Heart right ventricle (tissue), 16 donors: Measurements from ENCODE around the gene TMEM255B. TPM values are rescaled to one million over a fixed set of nuclear protein-coding genes. Genes with fewer than 3 reads are reported as not detected.

Source experiments
- ATAC-seq, 8 donors: fragments of 200-7000 bp; cut with Tn5 transposase; one replicate each; pipeline ENCODE4 v1.9.1; 2020; ENCODE audit warnings: mild to moderate bottlenecking in 8 of 8, moderate library complexity in 8 of 8, moderate number of reproducible peaks in 1 of 8
- DNase-seq, 2 donors: peaks; one replicate each; pipeline ENCODE4 v3.0.0-alpha.2; 2020
- H3K27ac ChIP-seq, 10 donors: fragments of 200-600 bp; sonication (generic) in 2 of 10; one replicate each; pipeline versions ENCODE4 v1.5.0 to v1.8.0; 2020 to 2022; ENCODE audit warnings: mild to moderate bottlenecking in 3 of 10
- H3K27me3 ChIP-seq, 7 donors: fragments of 200-600 bp; one replicate each; pipeline ENCODE4 v1.8.0; 2021 to 2022; ENCODE audit warnings: mild to moderate bottlenecking in 2 of 7
- H3K36me3 ChIP-seq, 9 donors: fragments of 200-600 bp; sonication (generic) in 1 of 9; one replicate each; pipeline versions ENCODE4 v1.5.0 to v1.8.0; 2020 to 2022; ENCODE audit warnings: mild to moderate bottlenecking in 2 of 9
- H3K4me1 ChIP-seq, 9 donors: fragments of 200-600 bp; sonication (generic) in 1 of 9; one replicate each; pipeline versions ENCODE4 v1.5.0 to v1.8.0; 2020 to 2022; ENCODE audit warnings: mild to moderate bottlenecking in 4 of 9
- H3K4me3 ChIP-seq, 10 donors: fragments of 200-600 bp; sonication (generic) in 2 of 10; one replicate each; pipeline versions ENCODE4 v1.5.0 to v1.8.0; 2020 to 2022; ENCODE audit warnings: mild to moderate bottlenecking in 7 of 10, moderate library complexity in 2 of 10
- H3K9me3 ChIP-seq, 11 donors: fragments of 200-600 bp in 10 of 11; sonication (generic) in 2 of 11; one replicate each; pipeline versions ENCODE4 v1.5.0 to v1.8.0; 2013 to 2022; ENCODE audit warnings: mild to moderate bottlenecking in 2 of 11, control low read depth in 1 of 11, moderate library complexity in 1 of 11
- CTCF ChIP-seq, 9 donors: fragments of 200-600 bp; sonication (generic) in 2 of 9; IDR thresholded peaks; one replicate each; pipeline versions ENCODE4 v1.5.0 to v1.8.0; 2021 to 2022; ENCODE audit warnings: antibody characterized with exemption in 9 of 9, mild to moderate bottlenecking in 5 of 9, moderate library complexity in 1 of 9
- WGBS, 2 donors: extraction: QIAGEN DNeasy Blood & Tissue Kit; methylation state at CpG; one replicate each; pipeline ENCODE4 v1.1.7; 2013; ENCODE audit warnings: inconsistent platforms in 1 of 2; 5-methylcytosine and 5-hydroxymethylcytosine counted together
- intact Hi-C, 10 donors: fragments of 100-400 bp; cut with DNase I; formaldehyde crosslinking; loops; one replicate each; pipeline versions ENCODE4 v1.11.1 to v1.14.2; 2022
- polyA plus RNA-seq, 2 donors: library from polyadenylated mRNA; stranded (reverse); fragments of 200-250 nt; gene quantifications; one replicate each; pipeline ENCODE4 v1.2.3, GENCODE V29; 2013
- total RNA-seq, 10 donors: library from RNA; stranded (reverse); fragmentation: NEBNext Ultra II Directional in 3 of 10; extraction: Animal tissue kit (Norgen Biotek cat#: 25700) in 3 of 10; gene quantifications; one replicate each; pipeline versions ENCODE4 v1.2.1 to v1.2.4, GENCODE V29; 2021 to 2023
- donor health status: Arrhythmogenic right ventricular cardiomyopathy.
- donor health status: ischemic (EF 13 %, LVEDD 7.1; RV severe dilation, severe dysfunction).
- donor health status: healthy with polysubstance abuse.
- donor health status: DM: no; HTN: yes; CAD: no.
- donor health status: DM: no; HTN: no; CAD: no.
- donor health status: ischemic (EF 25% LVEDD 6.9; RV normal size, moderate dysfunction).
- donor health status: ischemic (EF 25% LVEDD 5.7; RV mildly dilated, moderate dysfunction).
- donor health status: healthy.
- donor health status: DM: yes; HTN: yes; CAD: no.
- donor health status: Ischemic cardiomyopathy.
- donor health status: ischemic (EF 35%, LVEDD 5.7; RV mildly dilated, moderate dysfunction).
- donor health status: nonischemic (EF 11% LVEDD 7.7; RV severe dilation, severe dysfunction).
- donor health status: DM: yes; HTN: yes; CAD: no.
- donor health status: PGD.
- donor health status: ischemic (EF 29% LVEDD 5.4; RV normal size, mild dysfunction).
- donor health status: nonischemic (EF 23%, LVEDD 6.1; RV moderate dilation, normal function).

Gene TMEM255B
- total and polyA plus RNA-seq, 12 donors = 2.4 to 12.9 (median 6.3) TPM

GRCh38 chr13:113748862-113749451, 10.1 kb upstream of the TMEM255B start:
- no peak for DNase-seq
- intact Hi-C loops = no loop called here
- peaks cover 0 to 5% (median 0%) of the 10 kb centered on the region in 7 donors for H3K27me3 ChIP-seq
- H3K4me3 ChIP-seq = no peak overlapping the region
- no peak for TF ChIP-seq CTCF (IDR thresholded peaks at IDR 0.05)
- no peaks in the 10 kb centered on the region for H3K36me3 ChIP-seq
- no peaks in the 10 kb centered on the region for H3K9me3 ChIP-seq
- no peak overlapping the region for H3K27ac ChIP-seq
- ATAC-seq = peak in 2 of 8 donors; percentile 13 to 28
- peaks cover 0 to 7% (median 0%) of the 10 kb centered on the region in 9 donors for H3K4me1 ChIP-seq
- WGBS, 2 donors = 93 to 94% methylated on average over 22 of the region's 22 CpGs

GRCh38 chr13:113749507-113749906, 9.5 kb upstream of the TMEM255B start:
- Histone ChIP-seq H3K27ac (no peak overlapping the region), H3K27me3 (peaks cover 0 to 5% (median 0%) of the 10 kb centered on the region in 7 donors), H3K4me3 (no peak overlapping the region), H3K36me3 (no peaks in the 10 kb centered on the region), H3K4me1 (peaks cover 0 to 7% (median 0%) of the 10 kb centered on the region in 9 donors), H3K9me3 (no peaks in the 10 kb centered on the region)
- intact Hi-C loops = no loop called here
- TF ChIP-seq CTCF (IDR thresholded peaks at IDR 0.05) = no peak
- WGBS, 2 donors = 77 to 85% methylated on average over 13 of the region's 13 CpGs
- no peak for DNase-seq
- no peak for ATAC-seq

GRCh38 chr13:113749967-113750366, 9.1 kb upstream of the TMEM255B start:
- Histone ChIP-seq H3K36me3 (no peaks in the 10 kb centered on the region), H3K27me3 (peaks cover 0 to 5% (median 0%) of the 10 kb centered on the region in 7 donors), H3K27ac (no peak overlapping the region), H3K4me3 (no peak overlapping the region), H3K4me1 (peaks cover 0 to 7% (median 0%) of the 10 kb centered on the region in 9 donors), H3K9me3 (no peaks in the 10 kb centered on the region)
- intact Hi-C loops = no loop called here
- TF ChIP-seq CTCF (IDR thresholded peaks at IDR 0.05) = no peak
- DNase-seq (no peak), ATAC-seq (no peak)
- 91% methylated on average over 11 of the region's 11 CpGs for WGBS, 2 donors

DNA sequence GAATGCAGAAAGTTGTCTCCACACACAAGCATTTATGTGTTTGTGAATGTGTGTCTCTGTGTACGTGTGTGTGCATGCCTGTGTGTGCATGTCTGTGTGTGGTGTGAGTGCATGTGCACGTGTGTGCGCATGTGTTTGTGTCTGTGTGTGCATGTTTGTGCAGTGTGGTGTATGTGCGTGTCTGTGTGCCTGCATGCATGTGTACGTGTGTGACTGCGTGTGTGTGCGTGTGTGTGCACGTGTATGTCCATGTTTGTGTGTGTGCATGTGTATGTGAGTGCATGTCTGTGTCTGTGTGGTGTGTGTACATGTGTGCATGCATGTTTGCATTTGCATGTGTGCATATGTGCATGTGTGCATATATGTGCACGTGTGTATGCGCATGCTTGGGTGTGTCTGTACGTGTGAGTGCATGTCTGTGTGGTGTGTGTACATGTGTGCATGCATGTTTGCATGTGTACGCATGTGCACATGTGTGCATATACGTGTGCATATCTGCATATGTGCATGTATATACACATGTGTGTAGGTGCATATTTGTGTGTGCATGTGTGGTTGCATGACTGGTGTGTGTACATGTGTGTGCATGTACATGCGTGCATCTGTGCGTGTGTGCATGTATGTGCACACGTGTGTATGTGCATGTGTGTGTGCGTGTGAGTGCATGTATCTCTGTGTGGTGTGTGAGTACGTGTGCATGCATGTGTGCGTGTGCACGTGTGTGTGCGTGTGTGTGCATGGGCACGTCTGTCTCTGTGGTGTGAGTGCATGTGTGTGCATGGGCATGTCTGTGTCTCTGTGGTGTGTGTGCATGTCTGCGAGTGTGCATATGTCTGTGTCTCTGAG, 8.2 kb upstream of the TMEM255B start:
- H3K9me3 ChIP-seq = no peaks in the 10 kb centered on the region
- H3K4me3 ChIP-seq = no peak overlapping the region
- TF ChIP-seq CTCF (IDR thresholded peaks at IDR 0.05) = no peak
- H3K36me3 ChIP-seq = no peaks in the 10 kb centered on the region
- H3K4me1 ChIP-seq = peaks cover 0 to 7% (median 0%) of the 10 kb centered on the region in 9 donors
- peaks cover 0 to 5% (median 0%) of the 10 kb centered on the region in 7 donors for H3K27me3 ChIP-seq
- DNase-seq (no peak), ATAC-seq (no peak)
- WGBS, 2 donors = 92 to 93% methylated on average over 23 of the region's 23 CpGs
- intact Hi-C loops = no loop called here
- H3K27ac ChIP-seq = no peak overlapping the region
